Measurements from ENCODE around the gene GPNMB.
"Not testable (repeated sequence)": the region's sequence is repeated elsewhere in the genome, so short reads cannot be mapped to it uniquely, and the experiment has no call there.

The GPNMB gene

GRCh38 chr7:23306936-23307521 is 60.5 kb downstream of the GPNMB start:
- H3K27ac ChIP-seq (ENCODE audit: low read depth, low read length) = no peak overlapping the region
- no peak overlapping the region for H3K4me3 ChIP-seq (ENCODE audit: low read depth, low read length)
- peaks cover 68% of the 10 kb centered on the region for H3K36me3 ChIP-seq (ENCODE audit: control insufficient read depth, insufficient read depth, low read length)

GRCh38 chr7:23308754-23309153 is 62.2 kb downstream of the GPNMB start:
- H3K9ac ChIP-seq (ENCODE audit: low read length) = no peak overlapping the region
- no peaks in the 10 kb centered on the region for H3K9me3 ChIP-seq (ENCODE audit: control insufficient read depth, insufficient read depth, low read depth, low read length)
- H3K27ac ChIP-seq (ENCODE audit: low read depth, low read length) = no peak overlapping the region
- H3K36me3 ChIP-seq (ENCODE audit: control insufficient read depth, insufficient read depth, low read length) = peaks cover 73% of the 10 kb centered on the region
- H3K4me1 ChIP-seq (ENCODE audit: control insufficient read depth, insufficient read depth, low read length) = no peaks in the 10 kb centered on the region
- no peaks in the 10 kb centered on the region for H3K27me3 ChIP-seq (ENCODE audit: control insufficient read depth, insufficient read depth, low read length)
- H3K4me3 ChIP-seq (ENCODE audit: low read depth, low read length) = no peak overlapping the region

More at GRCh38 chr7:23306936-23307521, 60.5 kb downstream of the GPNMB start:
- H3K27me3 ChIP-seq (ENCODE audit: control insufficient read depth, insufficient read depth, low read length) = no peaks in the 10 kb centered on the region
- H3K9ac ChIP-seq (ENCODE audit: low read length) = no peak overlapping the region
- no peaks in the 10 kb centered on the region for H3K4me1 ChIP-seq (ENCODE audit: control insufficient read depth, insufficient read depth, low read length)
- H3K9me3 ChIP-seq (ENCODE audit: control insufficient read depth, insufficient read depth, low read depth, low read length) = no peaks in the 10 kb centered on the region

DNA sequence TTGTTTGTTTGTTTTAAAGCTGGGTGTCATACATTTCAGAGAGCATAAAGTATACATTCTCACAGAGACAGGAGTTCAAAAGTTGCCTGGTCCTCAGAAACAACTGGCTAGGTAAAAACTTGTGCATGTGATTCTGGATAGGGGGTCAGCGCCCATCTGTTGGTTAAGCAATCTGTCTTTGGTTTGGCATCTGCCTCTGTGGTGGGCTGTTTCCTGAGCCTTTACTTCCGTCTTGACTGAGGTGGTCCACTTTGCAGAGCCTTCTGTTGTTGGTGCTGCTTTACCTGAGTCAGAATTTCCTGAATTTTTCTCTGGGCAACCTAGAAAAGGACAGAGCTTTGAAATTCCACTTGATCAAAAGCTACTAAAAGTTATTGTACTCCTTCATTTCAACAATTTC is 65.6 kb downstream of the GPNMB start:
- H3K9ac ChIP-seq (ENCODE audit: low read length); H3K4me1 ChIP-seq (ENCODE audit: control insufficient read depth, insufficient read depth, low read length); H3K27ac ChIP-seq (ENCODE audit: low read depth, low read length); H3K27me3 ChIP-seq (ENCODE audit: control insufficient read depth, insufficient read depth, low read length); H3K4me3 ChIP-seq (ENCODE audit: low read depth, low read length); H3K9me3 ChIP-seq (ENCODE audit: control insufficient read depth, insufficient read depth, low read depth, low read length): not testable (repeated sequence)
- peaks cover 90% of the 10 kb centered on the region for H3K36me3 ChIP-seq (ENCODE audit: control insufficient read depth, insufficient read depth, low read length)

- no peaks in the 10 kb centered on the region for H3K4me1 ChIP-seq (ENCODE audit: control insufficient read depth, insufficient read depth, low read length)
- H3K27ac ChIP-seq (ENCODE audit: low read depth, low read length) = no peak overlapping the region
- no peaks in the 10 kb centered on the region for H3K27me3 ChIP-seq (ENCODE audit: control insufficient read depth, insufficient read depth, low read length)
- no peak overlapping the region for H3K4me3 ChIP-seq (ENCODE audit: low read depth, low read length)
- H3K36me3 ChIP-seq (ENCODE audit: control insufficient read depth, insufficient read depth, low read length) = peaks cover 93% of the 10 kb centered on the region
- no peak overlapping the region for H3K9ac ChIP-seq (ENCODE audit: low read length)
- H3K9me3 ChIP-seq (ENCODE audit: control insufficient read depth, insufficient read depth, low read depth, low read length) = no peaks in the 10 kb centered on the region
These were observed 68.8 kb downstream of the GPNMB start for GRCh38 chr7:23315366-23315765.

Data from HUES6 (cell line).